GM19467 (cell line): ENCODE results near the gene TRIM49B.
"Not testable (repeated sequence)": the region's sequence is repeated elsewhere in the genome, so short reads cannot be mapped to it uniquely, and the experiment has no call there.

Source experiments
- ATAC-seq: cut with Tn5 transposase; IDR thresholded peaks from one replicate; pipeline ENCODE4 v1.9.1; 2021; ENCODE audit warnings: mild to moderate bottlenecking, moderate library complexity; ENCODE audit not compliant: unreplicated experiment

TRIM49B gene

GRCh38 chr11:49028523-49028922 lies at the start of gene TRIM49B:
Gene TRIM49B (plus strand): TSS chr11:49028823. CDS start chr11:49031600, 2,777 bp downstream.
- ATAC-seq, result not testable (repeated sequence)

GRCh38 chr11:48983785-48984184 lies 44.8 kb upstream of the TRIM49B start, which contains the start of gene TRIM51G:
Gene TRIM51G (minus strand): TSS chr11:48983885. CDS start chr11:48981695, 2,190 bp downstream.
- ATAC-seq, result not testable (repeated sequence)

- ATAC-seq, result not testable (repeated sequence)
These were observed 19.6 kb downstream of the TRIM49B start for GRCh38 chr11:49048229-49048628.

- not testable (repeated sequence) for ATAC-seq
These were observed 21.2 kb downstream of the TRIM49B start for GRCh38 chr11:49049821-49050220.

GRCh38 chr11:49059012-49059411 lies 30.4 kb downstream of the TRIM49B start, which contains the start of gene TRIM64C:
Gene TRIM64C (minus strand): TSS chr11:49059112. CDS start chr11:49059112, 0 bp downstream.
- not testable (repeated sequence) for ATAC-seq

GRCh38 chr11:49069897-49070296 lies 41.3 kb downstream of the TRIM49B start:
- not testable (repeated sequence) for ATAC-seq
